ENCODE measurements around the gene SCAMP2. TPM values are rescaled to one million over a fixed set of nuclear protein-coding genes. Genes with fewer than 3 reads are reported as not detected.

The SCAMP2 gene
- polyA plus RNA-seq, 2 donors = 58.9 to 62.3 TPM

DNA sequence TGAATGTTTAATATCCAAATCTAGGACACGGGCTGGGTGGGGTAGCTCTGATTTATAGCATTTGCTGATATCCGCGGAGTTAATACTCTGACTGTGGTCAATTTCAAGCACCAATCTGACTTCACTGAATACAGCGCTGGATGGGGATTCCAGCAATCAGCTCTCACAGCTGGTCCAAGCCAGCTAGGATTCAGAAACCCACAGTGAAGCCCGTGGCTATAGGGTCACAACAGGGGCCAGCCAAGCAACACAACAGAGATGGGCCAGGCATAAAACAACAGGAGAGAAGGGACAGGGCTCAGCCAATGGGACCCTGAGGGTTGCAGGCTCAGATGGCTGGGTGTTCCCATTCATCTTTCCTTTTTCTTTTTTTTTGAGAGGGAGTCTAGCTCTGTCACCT is 65.9 kb downstream of the SCAMP2 start:
- Histone ChIP-seq H3K36me3 (ENCODE audit: control insufficient read depth in 2 of 2, insufficient read depth in 2 of 2, low read length in 1 of 2) (peaks cover 2 to 16% of the 10 kb centered on the region in 2 donors), H3K27me3 (ENCODE audit: control insufficient read depth in 1 of 2, insufficient read depth in 2 of 2, low read length in 2 of 2) (no peaks in the 10 kb centered on the region), H3K4me3 (ENCODE audit: low read depth in 1 of 2, low read length in 2 of 2) (no peak overlapping the region), H3K4me1 (ENCODE audit: control insufficient read depth in 2 of 2, insufficient read depth in 2 of 2, low read length in 1 of 2) (peaks cover 4 to 8% of the 10 kb centered on the region in 2 donors), H3K9me3 (ENCODE audit: control insufficient read depth in 2 of 2, insufficient read depth in 1 of 2, low read depth in 1 of 2, low read length in 1 of 2) (no peaks in the 10 kb centered on the region), H3K27ac (ENCODE audit: low read depth in 2 of 2, low read length in 1 of 2) (peak overlapping the region in 1 of 2 donors; percentile 17)
- WGBS, 2 donors = 56 to 61% methylated on average over 5 of the region's 5 CpGs

DNA sequence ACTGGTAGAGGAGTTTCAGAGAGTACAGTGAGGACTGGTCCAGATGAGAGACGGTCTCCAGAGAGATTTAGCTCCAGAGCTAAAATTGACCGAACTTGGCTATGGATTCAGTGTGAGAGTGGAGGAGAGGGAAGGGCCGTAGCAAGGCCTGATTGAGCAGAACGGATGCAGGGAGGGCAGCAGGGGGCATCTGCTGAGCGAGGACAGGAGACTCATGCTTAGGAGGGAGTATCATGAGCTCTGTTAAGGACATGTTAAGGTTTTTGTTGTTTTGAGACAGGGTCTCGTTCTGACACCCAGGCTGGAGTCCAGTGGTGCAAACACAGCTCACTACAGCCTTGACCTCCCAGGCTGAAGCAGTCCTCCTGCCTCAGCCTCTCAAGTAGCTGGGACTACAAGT is 68.2 kb downstream of the SCAMP2 start:
- Histone ChIP-seq H3K4me3 (ENCODE audit: low read depth in 1 of 2, low read length in 2 of 2) (no peak overlapping the region), H3K36me3 (ENCODE audit: control insufficient read depth in 2 of 2, insufficient read depth in 2 of 2, low read length in 1 of 2) (peaks cover 7 to 32% of the 10 kb centered on the region in 2 donors), H3K9me3 (ENCODE audit: control insufficient read depth in 2 of 2, insufficient read depth in 1 of 2, low read depth in 1 of 2, low read length in 1 of 2) (no peaks in the 10 kb centered on the region), H3K27me3 (ENCODE audit: control insufficient read depth in 1 of 2, insufficient read depth in 2 of 2, low read length in 2 of 2) (no peaks in the 10 kb centered on the region), H3K27ac (ENCODE audit: low read depth in 2 of 2, low read length in 1 of 2) (no peak overlapping the region), H3K4me1 (ENCODE audit: control insufficient read depth in 2 of 2, insufficient read depth in 2 of 2, low read length in 1 of 2) (peaks cover 4 to 13% of the 10 kb centered on the region in 2 donors)
- 73 to 76% methylated on average over 6 of the region's 6 CpGs for WGBS, 2 donors

DNA sequence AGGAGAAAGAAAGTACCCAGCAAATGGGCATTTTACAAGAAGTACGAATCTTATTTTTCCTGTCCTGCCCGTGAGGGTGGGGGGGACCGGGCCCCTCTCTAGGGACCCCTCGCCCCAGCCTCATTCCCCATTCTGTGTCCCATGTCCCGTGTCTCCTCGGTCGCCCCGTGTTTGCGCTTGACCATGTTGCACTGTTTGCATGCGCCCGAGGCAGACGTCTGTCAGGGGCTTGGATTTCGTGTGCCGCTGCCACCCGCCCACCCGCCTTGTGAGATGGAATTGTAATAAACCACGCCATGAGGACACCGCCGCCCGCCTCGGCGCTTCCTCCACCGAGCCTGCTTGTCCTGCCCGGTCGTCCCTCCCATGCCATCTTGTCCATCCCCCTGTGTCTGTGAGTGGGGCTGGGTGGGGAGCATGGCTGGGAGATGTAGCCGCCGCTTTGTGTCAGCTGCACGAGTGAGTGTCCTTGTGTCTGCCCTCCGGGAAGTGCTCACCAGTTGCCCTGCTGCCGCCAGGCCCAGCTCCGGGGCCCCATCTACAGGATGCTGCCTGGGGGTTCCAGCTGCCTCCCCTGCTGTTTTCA is 70.2 kb downstream of the SCAMP2 start:
- no peak overlapping the region for H3K4me3 ChIP-seq (ENCODE audit: low read depth in 1 of 2, low read length in 2 of 2)
- 88 to 91% methylated on average over 31 of the region's 31 CpGs for WGBS, 2 donors
- peaks cover 4 to 26% of the 10 kb centered on the region in 2 donors for H3K4me1 ChIP-seq (ENCODE audit: control insufficient read depth in 2 of 2, insufficient read depth in 2 of 2, low read length in 1 of 2)
- no peaks in the 10 kb centered on the region for H3K9me3 ChIP-seq (ENCODE audit: control insufficient read depth in 2 of 2, insufficient read depth in 1 of 2, low read depth in 1 of 2, low read length in 1 of 2)
- no peaks in the 10 kb centered on the region for H3K27me3 ChIP-seq (ENCODE audit: control insufficient read depth in 1 of 2, insufficient read depth in 2 of 2, low read length in 2 of 2)
- H3K36me3 ChIP-seq (ENCODE audit: control insufficient read depth in 2 of 2, insufficient read depth in 2 of 2, low read length in 1 of 2) = peaks cover 14 to 50% of the 10 kb centered on the region in 2 donors
- no peak overlapping the region for H3K27ac ChIP-seq (ENCODE audit: low read depth in 2 of 2, low read length in 1 of 2)

DNA sequence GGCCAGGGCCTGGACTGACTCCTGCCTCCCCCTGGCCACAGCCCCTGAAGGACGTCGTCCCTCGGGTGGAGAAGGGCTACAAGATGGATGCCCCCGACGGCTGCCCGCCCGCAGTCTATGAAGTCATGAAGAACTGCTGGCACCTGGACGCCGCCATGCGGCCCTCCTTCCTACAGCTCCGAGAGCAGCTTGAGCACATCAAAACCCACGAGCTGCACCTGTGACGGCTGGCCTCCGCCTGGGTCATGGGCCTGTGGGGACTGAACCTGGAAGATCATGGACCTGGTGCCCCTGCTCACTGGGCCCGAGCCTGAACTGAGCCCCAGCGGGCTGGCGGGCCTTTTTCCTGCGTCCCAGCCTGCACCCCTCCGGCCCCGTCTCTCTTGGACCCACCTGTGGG is 70.9 kb downstream of the SCAMP2 start:
- peaks cover 14 to 53% of the 10 kb centered on the region in 2 donors for H3K36me3 ChIP-seq (ENCODE audit: control insufficient read depth in 2 of 2, insufficient read depth in 2 of 2, low read length in 1 of 2)
- peaks cover 3 to 26% of the 10 kb centered on the region in 2 donors for H3K4me1 ChIP-seq (ENCODE audit: control insufficient read depth in 2 of 2, insufficient read depth in 2 of 2, low read length in 1 of 2)
- H3K4me3 ChIP-seq (ENCODE audit: low read depth in 1 of 2, low read length in 2 of 2) = no peak overlapping the region
- H3K27ac ChIP-seq (ENCODE audit: low read depth in 2 of 2, low read length in 1 of 2) = no peak overlapping the region
- H3K27me3 ChIP-seq (ENCODE audit: control insufficient read depth in 1 of 2, insufficient read depth in 2 of 2, low read length in 2 of 2) = no peaks in the 10 kb centered on the region
- 91 to 92% methylated on average over 20 of the region's 20 CpGs for WGBS, 2 donors
- no peaks in the 10 kb centered on the region for H3K9me3 ChIP-seq (ENCODE audit: control insufficient read depth in 2 of 2, insufficient read depth in 1 of 2, low read depth in 1 of 2, low read length in 1 of 2)

DNA sequence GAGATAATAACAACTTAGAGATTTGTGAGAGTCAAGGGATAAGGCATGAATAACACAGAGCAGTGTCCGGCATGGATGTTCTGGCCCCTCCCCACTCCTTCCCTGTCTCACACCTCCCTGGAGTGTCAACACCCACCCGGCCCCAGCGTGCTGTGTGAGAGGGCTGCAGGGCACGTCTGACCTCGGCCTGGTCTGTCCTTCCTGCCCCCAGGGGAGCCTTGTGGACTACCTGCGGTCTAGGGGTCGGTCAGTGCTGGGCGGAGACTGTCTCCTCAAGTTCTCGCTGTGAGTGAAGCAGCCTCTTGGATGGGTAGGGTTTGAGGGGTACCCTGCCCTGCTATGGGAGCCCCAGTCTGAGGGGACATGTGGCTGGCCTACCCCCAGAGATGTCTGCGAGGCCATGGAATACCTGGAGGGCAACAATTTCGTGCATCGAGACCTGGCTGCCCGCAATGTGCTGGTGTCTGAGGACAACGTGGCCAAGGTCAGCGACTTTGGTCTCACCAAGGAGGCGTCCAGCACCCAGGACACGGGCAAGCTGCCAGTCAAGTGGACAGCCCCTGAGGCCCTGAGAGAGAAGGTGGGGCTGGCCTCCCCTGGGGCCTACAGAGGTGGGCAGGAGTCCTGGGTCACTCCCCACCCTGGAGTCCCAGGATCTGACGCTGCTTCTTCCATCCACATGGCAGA is 71.7 kb downstream of the SCAMP2 start:
- no peaks in the 10 kb centered on the region for H3K27me3 ChIP-seq (ENCODE audit: control insufficient read depth in 1 of 2, insufficient read depth in 2 of 2, low read length in 2 of 2)
- H3K4me3 ChIP-seq (ENCODE audit: low read depth in 1 of 2, low read length in 2 of 2) = no peak overlapping the region
- H3K4me1 ChIP-seq (ENCODE audit: control insufficient read depth in 2 of 2, insufficient read depth in 2 of 2, low read length in 1 of 2) = peaks cover 3 to 26% of the 10 kb centered on the region in 2 donors
- WGBS, 2 donors = 85 to 86% methylated on average over 18 of the region's 18 CpGs
- peak overlapping the region in 1 of 2 donors; percentile 27 for H3K27ac ChIP-seq (ENCODE audit: low read depth in 2 of 2, low read length in 1 of 2)
- peaks cover 14 to 53% of the 10 kb centered on the region in 2 donors for H3K36me3 ChIP-seq (ENCODE audit: control insufficient read depth in 2 of 2, insufficient read depth in 2 of 2, low read length in 1 of 2)
- no peaks in the 10 kb centered on the region for H3K9me3 ChIP-seq (ENCODE audit: control insufficient read depth in 2 of 2, insufficient read depth in 1 of 2, low read depth in 1 of 2, low read length in 1 of 2)

DNA sequence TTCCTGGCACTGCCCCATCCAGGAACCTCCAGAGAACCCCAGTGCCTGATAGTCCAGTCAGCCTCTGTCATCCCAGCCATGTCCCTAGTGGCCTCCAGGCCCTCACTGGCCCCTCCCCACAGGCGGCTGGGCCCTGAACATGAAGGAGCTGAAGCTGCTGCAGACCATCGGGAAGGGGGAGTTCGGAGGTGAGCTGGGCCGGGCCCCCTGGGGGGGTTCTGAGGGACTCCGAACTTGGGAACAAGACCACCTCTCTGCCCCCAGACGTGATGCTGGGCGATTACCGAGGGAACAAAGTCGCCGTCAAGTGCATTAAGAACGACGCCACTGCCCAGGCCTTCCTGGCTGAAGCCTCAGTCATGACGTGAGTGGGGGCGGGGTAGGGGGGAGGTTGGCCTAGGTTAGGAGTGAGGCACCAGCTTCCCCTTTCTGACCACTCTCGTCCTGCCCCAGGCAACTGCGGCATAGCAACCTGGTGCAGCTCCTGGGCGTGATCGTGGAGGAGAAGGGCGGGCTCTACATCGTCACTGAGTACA is 72.5 kb downstream of the SCAMP2 start:
- H3K9me3 ChIP-seq (ENCODE audit: control insufficient read depth in 2 of 2, insufficient read depth in 1 of 2, low read depth in 1 of 2, low read length in 1 of 2) = no peaks in the 10 kb centered on the region
- peaks cover 3 to 26% of the 10 kb centered on the region in 2 donors for H3K4me1 ChIP-seq (ENCODE audit: control insufficient read depth in 2 of 2, insufficient read depth in 2 of 2, low read length in 1 of 2)
- H3K36me3 ChIP-seq (ENCODE audit: control insufficient read depth in 2 of 2, insufficient read depth in 2 of 2, low read length in 1 of 2) = peaks cover 14 to 53% of the 10 kb centered on the region in 2 donors
- 79 to 86% methylated on average over 19 to 20 of the region's 20 CpGs for WGBS, 2 donors
- peak overlapping the region; percentile 13 to 42 for H3K27ac ChIP-seq (ENCODE audit: low read depth in 2 of 2, low read length in 1 of 2)
- H3K27me3 ChIP-seq (ENCODE audit: control insufficient read depth in 1 of 2, insufficient read depth in 2 of 2, low read length in 2 of 2) = no peaks in the 10 kb centered on the region
- H3K4me3 ChIP-seq (ENCODE audit: low read depth in 1 of 2, low read length in 2 of 2) = no peak overlapping the region

DNA sequence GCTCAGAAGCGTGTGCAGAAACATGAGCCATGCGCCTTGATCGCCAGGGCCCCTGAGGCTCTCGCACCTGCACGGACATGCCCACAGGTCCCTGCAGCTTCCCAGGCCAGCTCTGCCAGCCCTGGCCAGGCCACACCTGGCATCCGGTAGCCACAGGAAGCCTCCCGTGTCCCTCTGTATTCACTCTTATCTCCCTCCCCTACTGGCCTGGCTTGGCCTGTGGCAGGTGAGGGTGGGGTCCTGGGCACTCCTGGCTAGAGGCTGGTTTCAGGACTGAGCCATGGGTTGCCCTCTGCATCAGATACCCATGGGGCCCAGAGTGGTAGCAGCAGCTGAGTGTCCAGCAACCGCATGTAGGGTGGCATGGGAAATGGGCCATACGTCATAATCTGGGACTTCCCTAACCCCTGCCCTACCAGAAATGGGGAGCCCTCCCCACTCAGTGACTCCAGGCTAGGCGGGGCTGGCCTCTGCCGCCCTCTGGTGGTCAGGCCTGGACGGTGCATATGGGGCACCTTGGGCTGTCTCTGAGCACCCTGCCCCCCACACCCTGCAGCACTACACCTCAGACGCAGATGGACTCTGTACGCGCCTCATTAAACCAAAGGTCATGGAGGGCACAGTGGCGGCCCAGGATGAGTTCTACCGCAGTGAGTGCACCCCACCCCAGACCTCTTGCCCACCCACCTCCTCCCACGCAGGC is 73.2 kb downstream of the SCAMP2 start:
- Histone ChIP-seq H3K4me3 (ENCODE audit: low read depth in 1 of 2, low read length in 2 of 2) (no peak overlapping the region), H3K4me1 (ENCODE audit: control insufficient read depth in 2 of 2, insufficient read depth in 2 of 2, low read length in 1 of 2) (peaks cover 3 to 27% of the 10 kb centered on the region in 2 donors), H3K9me3 (ENCODE audit: control insufficient read depth in 2 of 2, insufficient read depth in 1 of 2, low read depth in 1 of 2, low read length in 1 of 2) (no peaks in the 10 kb centered on the region), H3K36me3 (ENCODE audit: control insufficient read depth in 2 of 2, insufficient read depth in 2 of 2, low read length in 1 of 2) (peaks cover 14 to 53% of the 10 kb centered on the region in 2 donors), H3K27ac (ENCODE audit: low read depth in 2 of 2, low read length in 1 of 2) (peak overlapping the region; percentile 91 to 98), H3K27me3 (ENCODE audit: control insufficient read depth in 1 of 2, insufficient read depth in 2 of 2, low read length in 2 of 2) (no peaks in the 10 kb centered on the region)
- WGBS, 2 donors = 27 to 32% methylated on average over 18 of the region's 18 CpGs

DNA sequence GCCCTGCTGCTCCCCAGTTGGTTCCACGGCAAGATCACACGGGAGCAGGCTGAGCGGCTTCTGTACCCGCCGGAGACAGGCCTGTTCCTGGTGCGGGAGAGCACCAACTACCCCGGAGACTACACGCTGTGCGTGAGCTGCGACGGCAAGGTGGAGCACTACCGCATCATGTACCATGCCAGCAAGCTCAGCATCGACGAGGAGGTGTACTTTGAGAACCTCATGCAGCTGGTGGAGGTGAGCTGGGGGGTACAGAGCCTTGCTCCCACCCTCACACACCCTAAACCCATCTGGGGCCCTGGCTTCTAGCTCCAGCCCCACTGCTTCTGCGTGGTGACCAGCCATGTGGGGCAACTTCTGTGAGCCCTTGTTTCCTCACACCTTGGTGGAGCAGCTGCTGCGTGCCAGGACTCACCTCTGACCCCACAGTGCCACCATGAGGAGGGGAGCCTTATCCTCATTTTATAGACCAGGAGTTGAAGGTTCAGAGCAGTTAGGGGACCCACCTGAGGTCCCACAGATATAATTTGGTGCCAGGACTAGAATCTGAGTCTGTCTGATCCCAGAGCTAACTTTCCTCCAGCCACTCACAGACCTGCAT is 73.8 kb downstream of the SCAMP2 start:
- Histone ChIP-seq H3K36me3 (ENCODE audit: control insufficient read depth in 2 of 2, insufficient read depth in 2 of 2, low read length in 1 of 2) (peaks cover 14 to 55% of the 10 kb centered on the region in 2 donors), H3K27ac (ENCODE audit: low read depth in 2 of 2, low read length in 1 of 2) (peak overlapping the region; percentile 91 to 98), H3K9me3 (ENCODE audit: control insufficient read depth in 2 of 2, insufficient read depth in 1 of 2, low read depth in 1 of 2, low read length in 1 of 2) (no peaks in the 10 kb centered on the region), H3K4me3 (ENCODE audit: low read depth in 1 of 2, low read length in 2 of 2) (no peak overlapping the region), H3K27me3 (ENCODE audit: control insufficient read depth in 1 of 2, insufficient read depth in 2 of 2, low read length in 2 of 2) (no peaks in the 10 kb centered on the region), H3K4me1 (ENCODE audit: control insufficient read depth in 2 of 2, insufficient read depth in 2 of 2, low read length in 1 of 2) (peaks cover 7 to 34% of the 10 kb centered on the region in 2 donors)
- 62 to 77% methylated on average over 15 to 16 of the region's 16 CpGs for WGBS, 2 donors
